ENCODE results near the gene MRC2. TPM values are rescaled to one million over a fixed set of nuclear protein-coding genes. Genes with fewer than 3 reads are reported as not detected.

Gene MRC2
- total RNA-seq, 4 donors from 2014 or later = 7.9 to 47.2 (median 14.5) TPM

GRCh38 chr17:62592341-62593099 is 35.0 kb upstream of the MRC2 start:
- DNase-seq = no peak
- no peak for TF ChIP-seq POLR2AphosphoS5 (IDR thresholded peaks at IDR 0.05)
- no peak for TF ChIP-seq EP300 (IDR thresholded peaks at IDR 0.05; ENCODE audit: low read depth)
- no peak for TF ChIP-seq POLR2A (IDR thresholded peaks at IDR 0.05)
- no peak for TF ChIP-seq CTCF (IDR thresholded peaks at IDR 0.05)
- peaks cover 0 to 36% (median 7%) of the 10 kb centered on the region in 4 donors for H3K36me3 ChIP-seq
- no peaks in the 10 kb centered on the region for H3K27me3 ChIP-seq
- no peaks in the 10 kb centered on the region for H3K4me1 ChIP-seq
- no peak overlapping the region for H3K27ac ChIP-seq
- in situ Hi-C loops (cut with MboI; ENCODE audit: low pct_ligation_motif_present in 1 of 4, low pct_unique_long_range_greater_than_20kb in 1 of 4, low sequenced_read_pairs in 3 of 4) (no loop called here), intact Hi-C loops (cut with DNase I; ENCODE audit: low total_unique reads) (no loop called here)
- H3K4me3 ChIP-seq = no peak overlapping the region
- no peaks in the 10 kb centered on the region for H3K9me3 ChIP-seq
- WGBS, 2 donors (ENCODE audit: low coverage in 1 of 2) = 84 to 100% methylated on average over 5 to 9 of the region's 9 CpGs

- Histone ChIP-seq H3K9me3 (no peaks in the 10 kb centered on the region), H3K27ac (no peak overlapping the region), H3K36me3 (peaks cover 0 to 35% (median 11%) of the 10 kb centered on the region in 4 donors), H3K4me3 (no peak overlapping the region), H3K4me1 (no peaks in the 10 kb centered on the region), H3K27me3 (no peaks in the 10 kb centered on the region)
- intact Hi-C loops (cut with DNase I; ENCODE audit: low total_unique reads) (no loop called here), in situ Hi-C loops (cut with MboI; ENCODE audit: low pct_ligation_motif_present in 1 of 4, low pct_unique_long_range_greater_than_20kb in 1 of 4, low sequenced_read_pairs in 3 of 4) (no loop called here)
- no peak for DNase-seq
- no peak for TF ChIP-seq EP300 (IDR thresholded peaks at IDR 0.05; ENCODE audit: low read depth)
- no peak for TF ChIP-seq POLR2A (IDR thresholded peaks at IDR 0.05)
- no peak for TF ChIP-seq POLR2AphosphoS5 (IDR thresholded peaks at IDR 0.05)
- TF ChIP-seq CTCF (IDR thresholded peaks at IDR 0.05) = no peak
- WGBS, 2 donors (ENCODE audit: low coverage in 1 of 2) = 95 to 98% methylated on average over 5 of the region's 5 CpGs
These were observed 32.0 kb upstream of the MRC2 start for GRCh38 chr17:62595484-62595883.

GRCh38 chr17:62596662-62597061 is 30.8 kb upstream of the MRC2 start:
- Histone ChIP-seq H3K4me3 (no peak overlapping the region), H3K27me3 (no peaks in the 10 kb centered on the region), H3K9me3 (no peaks in the 10 kb centered on the region), H3K36me3 (peaks cover 0 to 35% (median 17%) of the 10 kb centered on the region in 4 donors), H3K27ac (no peak overlapping the region), H3K4me1 (no peaks in the 10 kb centered on the region)
- WGBS, 2 donors (ENCODE audit: low coverage in 1 of 2) = 87 to 96% methylated on average over 2 of the region's 2 CpGs
- TF ChIP-seq POLR2AphosphoS5 (IDR thresholded peaks at IDR 0.05) (no peak), CTCF (IDR thresholded peaks at IDR 0.05) (no peak), POLR2A (IDR thresholded peaks at IDR 0.05) (no peak), EP300 (IDR thresholded peaks at IDR 0.05; ENCODE audit: low read depth) (no peak)
- in situ Hi-C loops (cut with MboI; ENCODE audit: low pct_ligation_motif_present in 1 of 4, low pct_unique_long_range_greater_than_20kb in 1 of 4, low sequenced_read_pairs in 3 of 4) = no loop called here
- no peak for DNase-seq
- intact Hi-C loops (cut with DNase I; ENCODE audit: low total_unique reads) = no loop called here

- no peaks in the 10 kb centered on the region for H3K27me3 ChIP-seq
- no peaks in the 10 kb centered on the region for H3K9me3 ChIP-seq
- in situ Hi-C loops (cut with MboI; ENCODE audit: low pct_ligation_motif_present in 1 of 4, low pct_unique_long_range_greater_than_20kb in 1 of 4, low sequenced_read_pairs in 3 of 4) (no loop called here), intact Hi-C loops (cut with DNase I; ENCODE audit: low total_unique reads) (no loop called here)
- TF ChIP-seq EP300 (IDR thresholded peaks at IDR 0.05; ENCODE audit: low read depth) (no peak), POLR2AphosphoS5 (IDR thresholded peaks at IDR 0.05) (no peak), POLR2A (IDR thresholded peaks at IDR 0.05) (no peak), CTCF (IDR thresholded peaks at IDR 0.05) (no peak)
- peaks cover 0 to 38% (median 18%) of the 10 kb centered on the region in 4 donors for H3K36me3 ChIP-seq
- H3K4me1 ChIP-seq = no peaks in the 10 kb centered on the region
- H3K27ac ChIP-seq = no peak overlapping the region
- no peak overlapping the region for H3K4me3 ChIP-seq
- WGBS, 2 donors (ENCODE audit: low coverage in 1 of 2) = 97 to 100% methylated on average over 2 of the region's 2 CpGs
- no peak for DNase-seq
These were observed 30.3 kb upstream of the MRC2 start for GRCh38 chr17:62597150-62597549.
